Germinal center (tissue), 1 donor: ENCODE measurements around the gene DNAJC19.

Source experiments
- DNase-seq: peaks from one replicate; pipeline ENCODE4 v3.0.0; 2012; ENCODE audit warnings: mixed read lengths, low spot score

Gene DNAJC19

DNA sequence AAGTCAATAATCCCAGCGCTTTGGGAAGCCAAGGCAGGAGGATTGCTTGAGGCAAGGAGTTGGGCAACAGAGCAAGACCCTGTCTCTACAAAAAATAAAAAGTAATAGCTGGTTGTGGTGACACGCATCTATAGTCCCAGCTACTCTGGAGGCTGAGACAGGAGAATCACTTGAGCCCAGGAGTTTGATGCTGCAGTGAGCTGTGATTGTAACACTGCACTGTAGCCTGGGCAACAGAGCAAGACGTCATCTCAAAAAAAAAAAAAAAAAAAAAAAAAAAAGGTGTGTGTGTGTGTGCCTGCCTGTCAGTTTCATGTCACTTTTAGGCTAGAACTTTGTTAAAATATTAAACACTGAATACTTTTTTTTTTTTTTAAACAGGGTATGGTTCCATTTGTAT is 28.4 kb downstream of the DNAJC19 start:
- no peak for DNase-seq

DNA sequence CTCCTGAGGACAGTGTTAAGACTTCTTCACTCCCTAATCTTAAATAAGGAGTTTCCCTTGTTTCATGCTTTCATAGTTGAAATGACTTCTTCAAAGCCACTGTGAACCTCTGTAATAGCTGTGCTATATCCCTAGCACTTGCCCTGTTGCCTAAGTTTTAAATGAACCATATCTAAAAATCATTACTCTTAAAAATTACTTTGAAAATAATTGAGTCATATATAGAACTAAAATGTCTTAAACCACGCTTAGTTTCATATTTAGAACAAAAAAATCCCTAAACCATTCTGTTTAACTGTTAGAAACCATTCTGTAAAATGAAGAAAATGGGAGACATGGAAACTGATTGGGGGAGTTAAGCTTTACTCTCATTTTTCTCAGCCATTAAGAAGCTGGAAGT is 29.8 kb downstream of the DNAJC19 start:
- DNase-seq = no peak

DNA sequence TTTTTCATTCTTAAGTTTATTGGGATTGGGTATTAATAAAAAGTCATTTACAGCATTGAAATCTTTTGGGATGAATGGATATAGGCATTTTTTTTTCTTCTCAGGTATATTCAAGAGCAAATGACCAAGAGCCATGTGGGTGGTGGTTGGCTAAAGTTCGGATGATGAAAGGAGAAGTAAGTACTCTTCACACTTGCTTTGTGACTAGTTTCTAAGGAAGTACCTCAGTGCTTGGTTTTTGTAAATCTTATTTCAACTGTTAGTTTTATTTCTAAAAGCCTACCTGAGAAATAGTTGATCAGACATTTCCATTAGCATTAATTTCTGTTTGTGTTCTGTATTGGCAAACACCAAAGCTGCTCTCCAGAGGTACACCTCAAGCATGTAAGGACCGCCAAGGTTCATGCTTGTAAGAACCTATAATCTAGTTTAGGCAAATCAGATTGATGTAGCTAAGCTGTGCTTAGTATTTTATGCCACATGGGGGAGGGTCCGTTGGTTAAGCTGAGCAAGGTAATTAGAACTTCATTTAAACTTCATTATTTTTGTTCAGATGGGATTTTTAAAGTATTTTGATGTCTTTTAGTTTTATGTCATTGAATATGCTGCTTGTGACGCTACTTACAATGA is 41.7 kb downstream of the DNAJC19 start:
- peak; percentile 29 for DNase-seq

DNA sequence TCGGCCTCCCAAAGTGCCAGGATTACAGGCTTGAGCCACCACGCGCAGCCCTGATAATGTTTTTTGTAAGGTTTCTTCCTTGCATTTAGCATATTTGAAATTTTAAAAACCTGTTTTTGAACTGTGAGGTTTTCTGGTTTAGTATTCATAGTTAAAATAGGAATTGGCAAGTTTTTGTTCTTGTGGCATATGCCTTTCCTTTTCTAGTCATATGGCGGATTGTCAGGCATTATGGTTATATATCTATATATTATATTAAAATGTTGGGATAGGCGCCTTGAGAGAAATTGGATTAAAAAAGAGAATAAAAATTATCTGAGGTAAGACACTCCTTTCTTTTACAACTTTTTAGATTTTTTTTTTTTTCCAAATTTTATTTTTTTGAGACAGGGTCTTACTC is 48.7 kb downstream of the DNAJC19 start:
- no peak for DNase-seq

DNA sequence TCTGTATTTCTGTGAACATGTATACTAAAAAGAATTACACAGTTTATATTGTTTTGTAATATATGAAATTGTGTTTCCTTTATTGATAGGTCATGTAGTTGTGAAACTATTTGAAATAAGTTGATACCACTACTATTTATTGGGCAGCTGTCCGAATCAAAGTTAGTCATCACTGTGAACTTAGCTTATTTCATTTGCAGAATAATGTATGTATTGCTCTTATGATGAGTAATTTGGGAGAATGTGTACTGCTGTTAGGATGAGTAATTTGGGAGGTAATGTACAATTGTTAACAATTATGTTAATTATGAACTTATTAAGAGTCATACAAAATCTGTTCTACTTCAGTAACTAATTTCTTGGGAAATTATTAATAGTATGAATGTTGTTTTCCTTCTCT is 54.9 kb downstream of the DNAJC19 start:
- DNase-seq = no peak
